22Rv1 (cell line): ENCODE measurements around the gene KIF3A.

Source experiments
- CTCF ChIP-seq: fragments of 450-650 bp; IDR thresholded peaks from 2 replicates; pipeline ENCODE4 v1.5.1; 2017; ENCODE audit warnings: mild to moderate bottlenecking
- ZFX ChIP-seq: fragments of 450-650 bp; IDR thresholded peaks from 2 replicates; pipeline ENCODE4 v1.6.1; 2017; ENCODE audit warnings: antibody characterized with exemption, borderline replicate concordance

DNA sequence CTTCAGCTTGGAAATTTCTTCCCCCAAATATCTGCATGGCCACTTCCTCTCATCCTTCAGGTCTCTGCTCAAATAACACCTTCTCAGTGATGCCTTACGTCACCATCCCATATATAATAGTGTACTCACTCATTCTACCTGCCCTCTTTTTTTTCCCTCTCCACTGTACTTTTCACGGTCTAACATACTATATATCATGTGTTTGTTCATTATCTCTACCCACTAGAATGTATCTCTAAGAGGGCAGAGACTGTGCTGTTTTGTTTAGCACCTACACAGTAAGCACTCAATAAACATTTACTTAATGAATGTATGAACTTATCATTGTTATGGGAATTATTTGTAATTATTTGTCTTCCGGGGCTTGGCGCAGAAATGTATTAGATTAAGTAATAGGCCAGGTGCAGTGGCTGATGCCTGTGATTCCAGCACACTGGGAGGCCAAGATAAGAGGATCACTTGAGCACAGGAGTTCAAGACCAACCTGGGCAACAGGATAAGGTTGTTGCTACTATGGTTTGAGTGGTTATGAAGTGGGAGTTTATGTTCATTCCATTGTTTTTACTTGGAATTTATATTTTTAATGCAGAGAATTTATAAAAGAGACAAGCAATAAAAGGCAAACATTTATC, 85.4 kb downstream of the KIF3A start:
- TF ChIP-seq CTCF (no peak), ZFX (no peak)
